HG02588 (cell line): ENCODE measurements around the gene TIGD6.

ENCODE experiments used
- ATAC-seq: cut with Tn5 transposase; IDR thresholded peaks from one replicate; pipeline ENCODE4 v1.9.1; 2021; ENCODE audit warnings: mild to moderate bottlenecking, moderate library complexity; ENCODE audit not compliant: unreplicated experiment

The TIGD6 gene

DNA sequence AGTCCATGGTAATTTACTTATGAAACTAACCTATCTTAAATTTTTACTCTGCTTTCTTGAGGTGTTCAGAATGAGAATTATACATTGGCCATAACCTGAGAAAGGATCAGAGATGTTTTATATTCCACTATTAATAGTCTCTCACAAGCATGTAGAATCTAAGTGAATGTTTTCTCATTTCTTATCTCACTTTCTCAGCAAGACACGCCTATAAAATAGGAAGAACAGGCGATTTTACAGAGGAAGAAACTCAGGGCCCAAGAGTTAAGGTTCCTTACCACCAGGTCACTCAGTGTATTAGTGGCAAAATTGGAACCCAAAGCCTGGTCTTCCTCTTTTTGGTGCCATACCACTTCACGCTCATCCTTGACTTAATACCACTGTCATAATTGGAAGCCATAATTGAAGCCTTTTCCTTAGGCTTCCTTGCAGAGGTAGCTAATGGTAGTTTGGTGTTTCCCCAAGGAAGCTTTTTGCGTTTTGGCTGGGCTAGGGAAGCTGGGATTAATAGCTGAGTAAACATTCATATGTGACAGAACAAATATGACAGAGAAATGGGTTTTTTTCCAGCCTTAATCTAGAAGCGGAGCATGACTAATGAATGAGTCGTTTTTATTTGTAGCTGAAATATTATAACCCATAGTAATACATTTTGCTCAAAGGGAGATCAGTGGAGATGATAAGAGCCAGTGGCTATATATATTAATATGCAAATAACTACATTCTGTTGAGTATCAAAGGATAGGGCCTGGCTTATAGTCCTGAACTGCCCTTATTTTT lies 17.0 kb upstream of the TIGD6 start:
- no peak for ATAC-seq

DNA sequence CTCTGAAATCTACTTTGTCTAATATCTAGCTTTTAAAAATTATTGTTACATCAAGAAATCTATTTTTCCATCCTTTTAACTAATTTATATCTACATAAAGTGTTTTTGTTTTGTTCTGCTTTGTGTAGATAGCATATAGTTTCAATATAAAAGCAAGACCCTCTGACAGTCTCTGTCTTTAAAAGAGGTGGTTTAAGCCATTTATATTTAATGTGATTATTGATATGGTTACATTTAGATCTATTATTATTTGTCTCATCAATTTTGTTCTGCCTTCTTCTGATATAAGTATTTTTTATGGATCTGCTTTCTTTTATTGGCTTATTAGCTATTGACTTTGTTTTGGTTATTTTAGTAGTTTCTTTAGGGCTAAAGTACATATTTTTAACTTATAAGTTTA lies 16.1 kb upstream of the TIGD6 start:
- ATAC-seq, result no peak

DNA sequence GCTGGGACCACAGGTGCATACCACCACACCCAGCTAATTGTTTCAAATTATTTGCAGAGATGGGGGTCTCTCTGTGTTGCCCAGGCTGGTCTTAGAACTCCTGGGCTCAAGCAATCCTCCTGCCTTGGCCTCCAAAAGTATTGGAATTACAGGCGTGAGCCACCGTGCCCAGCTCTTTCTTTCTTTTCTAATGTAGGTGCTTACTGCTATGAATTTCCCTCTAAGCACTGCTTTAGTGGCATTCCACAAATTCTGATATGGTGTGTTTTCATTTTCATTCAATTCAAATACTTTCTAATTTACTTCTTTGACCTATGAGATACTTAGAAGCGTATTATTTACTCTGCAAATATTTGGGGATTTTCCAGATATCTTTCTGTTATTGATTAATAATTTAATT lies 15.0 kb upstream of the TIGD6 start:
- no peak for ATAC-seq

DNA sequence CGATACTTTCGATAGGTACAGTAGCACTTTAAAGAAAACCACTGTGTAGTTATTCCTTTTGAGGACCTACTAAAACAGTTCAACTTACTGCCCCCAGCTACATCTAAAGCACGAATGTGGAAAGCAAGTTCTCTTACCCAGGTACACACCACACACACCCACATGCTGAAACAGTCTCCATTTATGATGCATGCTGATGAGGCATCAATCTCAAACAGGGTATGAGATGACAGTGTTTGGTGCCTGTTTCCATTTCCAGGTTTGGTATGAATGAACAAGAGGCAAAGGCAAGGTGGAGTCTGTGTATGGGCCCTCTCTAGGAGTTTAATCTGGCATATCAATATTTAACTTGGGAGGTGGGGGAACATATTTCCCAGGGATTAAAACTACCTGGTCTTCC lies 14.0 kb upstream of the TIGD6 start:
- ATAC-seq, result no peak

DNA sequence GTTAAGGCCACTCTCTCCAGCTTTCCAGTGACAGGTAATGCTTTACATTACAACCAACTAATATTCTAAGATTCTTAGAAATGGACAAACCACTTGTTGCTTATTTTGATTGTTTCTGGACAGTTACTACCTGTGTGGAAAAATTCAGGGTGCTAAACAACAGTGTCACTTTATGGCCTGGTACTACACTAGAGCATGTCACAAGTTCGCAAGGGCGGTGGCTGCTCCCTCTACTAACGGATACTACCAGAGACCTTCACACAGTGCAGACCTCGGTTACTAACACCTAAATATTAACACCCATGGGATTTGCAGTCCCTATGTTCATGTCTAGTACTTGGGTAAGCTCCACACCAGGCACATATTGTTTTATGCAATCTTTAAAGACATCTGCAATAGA lies 13.5 kb upstream of the TIGD6 start:
- no peak for ATAC-seq

DNA sequence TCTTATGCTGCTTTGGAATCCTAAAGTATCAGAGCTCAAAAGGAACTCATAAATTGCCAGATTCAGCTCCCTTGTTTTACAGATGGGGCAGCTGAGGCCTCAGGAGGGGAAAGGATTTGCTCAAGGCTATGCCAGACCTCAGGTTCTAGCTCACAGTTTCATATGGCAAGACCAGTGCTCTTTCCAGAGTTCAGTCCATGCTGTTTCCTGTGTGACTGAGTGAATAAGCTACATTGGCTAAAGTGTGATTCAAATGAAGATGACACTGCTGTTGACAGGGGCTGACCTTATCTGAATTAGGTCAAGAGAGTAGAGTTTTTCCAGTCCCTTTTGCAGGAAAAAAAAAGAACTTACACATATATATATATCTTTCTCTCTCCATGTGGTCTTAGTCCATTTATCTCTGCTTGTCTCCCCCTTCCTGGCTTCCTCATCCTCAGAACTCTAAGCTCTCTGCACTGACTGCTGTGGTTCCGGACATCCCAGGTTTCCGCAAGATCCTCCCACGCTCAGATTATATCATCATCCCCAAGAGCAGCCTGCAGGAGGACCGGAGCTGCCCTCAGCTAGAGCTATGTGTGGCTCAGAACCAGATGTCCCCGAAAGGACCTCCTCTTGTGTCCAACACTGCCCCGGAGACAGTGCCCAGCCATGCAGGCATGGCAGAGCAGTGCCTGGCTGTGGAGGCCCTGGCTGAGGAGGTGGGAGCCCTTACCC lies 9.4 kb upstream of the TIGD6 start:
- ATAC-seq, result no peak

DNA sequence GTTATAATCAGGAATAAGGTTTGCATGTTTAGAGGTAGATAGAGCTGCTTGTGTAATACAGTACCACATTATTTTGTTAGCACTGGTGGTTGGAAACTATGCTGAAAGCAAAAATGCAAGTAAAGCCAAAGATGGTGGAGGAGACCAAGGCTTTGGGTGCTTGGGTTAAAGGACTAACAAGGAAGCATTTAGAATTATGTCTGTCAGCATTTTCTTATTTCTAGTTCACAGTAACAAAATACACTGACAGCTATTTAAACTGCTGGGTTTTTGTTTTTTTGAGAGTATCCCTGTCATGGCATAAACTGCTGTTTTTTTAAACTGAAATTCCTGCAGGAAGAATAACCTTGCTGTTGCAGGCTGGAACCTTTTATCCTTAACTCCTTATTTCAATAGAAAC lies 6.6 kb upstream of the TIGD6 start:
- ATAC-seq, result no peak

DNA sequence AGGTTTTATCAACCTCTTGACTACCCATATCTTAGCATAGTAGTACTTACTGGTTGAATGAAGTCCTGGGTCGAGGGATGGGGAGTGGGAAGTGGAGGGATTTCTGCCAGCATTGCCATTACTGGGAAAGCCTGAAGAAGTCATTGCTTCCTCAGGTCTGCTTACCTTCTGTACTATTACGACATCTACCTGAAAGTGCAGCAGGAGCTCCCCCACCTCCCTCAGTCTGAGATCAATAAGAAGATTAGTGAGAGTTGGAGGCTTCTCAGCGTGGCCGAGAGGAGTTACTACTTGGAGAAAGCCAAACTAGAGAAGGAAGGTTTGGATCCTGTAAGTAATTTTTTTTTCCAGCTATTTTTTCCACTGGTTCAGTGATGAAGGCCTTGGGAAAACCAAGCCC lies 5.9 kb upstream of the TIGD6 start:
- no peak for ATAC-seq

DNA sequence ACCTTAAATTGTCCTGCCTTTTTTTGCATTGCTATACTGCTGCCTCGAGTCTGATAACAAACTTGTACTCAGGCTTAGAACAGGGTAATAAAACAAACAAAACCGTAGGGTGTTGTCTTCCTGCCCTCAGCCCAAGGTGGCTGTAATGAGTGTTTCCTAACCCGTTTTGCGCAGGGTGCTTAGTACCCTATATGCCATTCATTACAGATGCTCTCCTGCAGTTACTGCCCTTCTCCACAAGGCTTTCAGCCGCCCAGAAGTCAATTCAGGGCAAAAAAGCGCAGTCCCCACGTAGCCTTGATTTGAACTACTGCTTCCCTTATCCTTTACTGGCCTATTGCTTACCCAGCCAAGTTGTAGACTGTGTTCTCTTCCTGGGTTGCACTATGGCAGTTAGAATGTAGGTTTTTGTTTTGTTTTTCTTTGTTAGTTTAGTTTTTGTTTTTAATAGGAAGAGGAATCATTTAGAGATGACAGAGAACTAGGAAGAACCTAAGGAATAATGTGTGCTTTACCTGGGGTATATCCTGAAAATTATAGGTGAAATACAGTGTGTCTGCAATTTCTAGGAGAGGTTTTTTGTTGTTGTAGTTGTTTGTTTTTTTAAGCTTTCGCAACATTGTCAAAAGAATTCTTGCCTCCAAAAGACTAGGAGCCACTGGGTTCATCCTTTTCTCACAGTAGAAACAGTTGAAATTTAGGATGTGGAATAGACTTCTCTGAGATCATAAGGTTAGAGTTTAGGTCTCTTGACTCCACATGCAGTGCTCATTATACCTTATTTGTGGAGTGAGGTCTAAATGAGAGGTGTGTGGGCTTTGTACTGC lies 1.4 kb upstream of the TIGD6 start:
- peak; percentile 51 for ATAC-seq

DNA sequence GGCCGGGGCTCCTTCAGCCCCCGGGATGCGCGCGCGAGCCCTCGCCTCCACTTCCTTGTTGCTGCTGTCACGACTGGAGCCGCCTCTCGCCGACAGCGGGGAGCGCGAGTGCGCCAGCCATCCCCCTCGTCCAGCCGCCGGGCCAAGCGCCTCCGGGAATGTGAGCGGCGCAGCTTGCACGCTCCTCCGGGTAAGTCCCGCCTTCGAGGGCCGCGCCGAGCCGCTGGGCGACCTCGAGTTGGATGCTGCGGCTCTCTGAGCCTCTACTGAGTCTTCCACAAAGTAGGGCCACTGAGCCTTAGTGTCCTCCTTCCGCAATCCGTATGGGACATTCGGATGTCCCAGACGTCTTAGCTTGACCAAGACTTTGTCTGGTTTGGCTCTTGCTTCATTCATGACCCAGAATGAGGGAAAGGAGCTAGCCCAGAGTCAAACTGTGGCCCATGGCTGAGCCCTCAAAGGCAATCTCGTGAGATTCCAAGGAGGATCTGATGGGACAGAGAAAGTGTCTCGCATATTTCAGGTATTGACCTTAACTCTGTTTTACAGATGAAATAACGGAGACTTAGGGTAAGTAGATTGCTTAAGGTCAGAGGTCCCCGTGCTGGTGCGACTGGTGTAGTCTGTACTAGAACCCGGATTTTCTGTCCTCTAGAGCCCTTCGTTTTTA lies 671 bp upstream of the TIGD6 start:
- ATAC-seq, result peak; percentile 28

DNA sequence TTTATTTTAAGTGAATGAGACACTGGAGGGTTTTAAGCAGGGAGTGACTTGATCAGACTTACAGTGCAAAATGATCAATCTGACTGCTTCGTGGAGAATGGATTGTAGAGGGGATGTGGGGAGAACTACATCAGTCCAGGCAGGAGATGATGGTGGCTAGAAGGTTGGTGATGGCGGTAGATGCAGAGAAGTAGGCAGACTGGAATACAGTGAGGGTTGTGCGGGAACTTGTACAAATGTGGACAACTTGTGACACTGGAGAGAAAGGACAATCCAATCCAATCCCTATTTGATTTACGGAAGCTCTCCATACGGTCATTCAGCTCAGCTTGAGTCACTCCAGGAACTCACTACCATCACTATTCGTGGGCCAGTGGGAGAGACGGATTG lies 593 bp downstream of the TIGD6 start:
- ATAC-seq, result no peak

DNA sequence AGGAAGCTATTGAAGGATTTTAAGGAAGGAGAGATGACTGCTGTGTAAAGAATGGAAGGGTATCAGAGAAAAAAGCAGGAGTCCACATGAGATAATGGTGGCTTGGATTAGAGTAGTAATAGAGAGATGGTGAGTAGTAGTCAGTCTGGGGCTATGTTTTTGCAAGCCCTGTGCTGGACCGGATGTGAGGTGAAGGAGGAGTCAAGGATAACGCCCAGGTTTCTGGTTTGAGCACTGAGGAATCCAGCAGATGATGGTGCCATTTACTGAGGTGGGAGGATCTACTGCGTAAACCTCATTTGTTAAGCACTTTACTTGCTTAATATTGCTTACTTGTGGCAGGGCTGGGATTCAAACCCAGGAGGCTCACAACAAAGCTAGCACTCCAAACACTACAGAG lies 1.1 kb downstream of the TIGD6 start:
- ATAC-seq, result no peak

DNA sequence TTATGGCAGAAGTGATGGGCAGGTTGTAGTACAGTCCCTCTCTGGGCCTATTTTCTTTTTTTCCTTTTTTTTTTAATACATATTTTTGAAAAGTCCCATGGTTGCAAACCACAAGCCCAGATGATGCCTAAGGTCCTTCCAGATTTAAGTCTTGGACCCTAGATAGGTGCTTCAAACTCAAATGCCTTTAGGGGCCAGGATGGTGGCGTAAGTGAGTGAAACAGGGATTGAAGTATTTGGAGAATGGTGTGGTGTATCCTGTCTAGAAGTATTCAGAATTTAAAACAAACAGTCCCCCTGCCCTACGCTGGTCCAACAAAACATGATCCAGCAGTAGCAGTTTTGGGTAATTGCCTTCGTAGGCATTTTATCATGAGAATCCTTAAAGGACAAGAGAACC lies 2.2 kb downstream of the TIGD6 start:
- ATAC-seq, result no peak

DNA sequence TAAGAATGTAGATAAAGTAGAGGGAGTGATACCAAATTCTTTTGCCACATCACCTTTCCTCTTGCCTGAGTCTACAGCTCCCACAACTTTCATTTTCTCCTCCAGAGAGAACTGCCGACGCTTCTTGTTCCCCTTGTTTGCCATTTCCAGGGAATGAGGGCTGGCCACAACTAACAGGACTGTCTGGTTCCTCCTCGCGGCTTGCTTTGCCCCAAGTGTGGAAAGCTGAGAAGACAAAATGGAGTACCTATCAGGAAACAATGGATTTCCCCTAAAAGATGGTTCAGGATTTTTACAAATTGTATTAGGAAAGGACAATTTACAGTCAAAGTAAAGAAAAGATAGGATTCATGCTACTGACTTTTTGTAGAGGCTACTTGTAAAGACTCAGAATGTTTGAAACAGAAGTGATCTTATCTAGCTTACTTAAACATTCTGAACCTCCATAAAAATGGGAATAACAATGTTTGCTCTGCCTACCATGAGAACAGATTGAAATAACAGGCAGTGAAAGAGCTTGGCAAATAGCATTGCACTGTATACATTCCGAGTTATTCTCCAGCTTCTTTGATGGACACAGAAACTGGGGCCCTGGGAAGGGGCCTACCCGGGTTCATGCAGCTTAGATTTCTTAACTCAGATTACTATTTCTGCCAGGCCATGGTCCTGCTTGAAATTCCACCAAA lies 4.1 kb downstream of the TIGD6 start:
- no peak for ATAC-seq

DNA sequence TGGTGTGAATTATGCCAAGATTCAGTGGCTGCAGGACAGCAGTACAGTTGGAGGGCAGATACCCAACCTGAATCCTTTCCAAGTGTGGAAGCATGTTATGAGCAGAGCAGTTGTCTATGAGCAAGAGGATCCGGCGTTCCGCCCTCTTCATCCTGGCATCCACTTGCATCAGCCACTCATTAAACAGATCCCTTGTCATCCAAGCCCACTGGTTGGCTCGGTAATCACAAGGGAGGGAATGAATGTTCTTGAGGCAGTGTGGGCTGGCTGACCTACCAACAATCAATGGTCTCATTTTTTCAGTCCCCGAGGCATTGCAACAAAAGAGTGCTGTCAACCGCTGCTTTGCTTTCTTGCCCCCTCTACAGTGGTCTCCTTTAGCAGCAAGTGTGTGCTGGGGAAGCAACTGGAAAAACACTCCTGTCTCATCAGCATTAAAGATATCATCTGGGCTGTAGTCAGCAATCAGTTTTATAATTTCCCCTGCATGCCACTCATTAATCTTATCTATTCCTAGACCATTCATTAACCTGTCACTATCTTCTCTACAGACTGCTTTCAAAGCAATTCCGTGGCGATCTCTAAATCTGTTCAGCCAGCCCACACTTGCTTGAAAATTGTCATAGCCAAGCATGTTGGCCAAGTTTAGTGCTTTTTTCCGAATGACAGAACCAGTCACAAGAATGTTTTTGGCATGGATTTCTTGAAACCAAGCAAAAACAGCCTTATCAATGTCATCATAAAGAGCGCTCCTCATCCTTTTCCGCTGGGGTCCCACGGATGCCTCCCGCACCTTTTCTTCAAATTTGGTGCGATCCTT lies 4.9 kb downstream of the TIGD6 start:
- no peak for ATAC-seq

DNA sequence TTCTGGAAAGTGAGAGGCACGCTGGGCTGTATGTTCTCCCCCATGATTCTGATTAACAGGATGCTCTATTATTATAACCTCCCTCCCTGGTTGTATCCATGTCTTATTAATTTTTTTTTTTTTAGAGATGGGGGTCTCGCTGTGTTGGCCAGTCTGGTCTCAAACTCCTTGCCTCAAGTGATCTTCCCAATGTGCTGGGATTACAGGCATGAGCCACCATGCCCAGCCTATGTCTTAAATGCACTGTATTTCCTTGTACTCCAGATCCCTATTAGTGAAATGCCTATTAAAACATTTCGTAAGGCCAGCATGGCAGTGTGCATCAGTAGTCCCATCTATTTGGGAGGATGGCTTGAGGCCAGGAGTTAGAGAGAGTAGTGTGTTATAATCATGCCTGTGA lies 7.0 kb downstream of the TIGD6 start:
- ATAC-seq, result no peak

DNA sequence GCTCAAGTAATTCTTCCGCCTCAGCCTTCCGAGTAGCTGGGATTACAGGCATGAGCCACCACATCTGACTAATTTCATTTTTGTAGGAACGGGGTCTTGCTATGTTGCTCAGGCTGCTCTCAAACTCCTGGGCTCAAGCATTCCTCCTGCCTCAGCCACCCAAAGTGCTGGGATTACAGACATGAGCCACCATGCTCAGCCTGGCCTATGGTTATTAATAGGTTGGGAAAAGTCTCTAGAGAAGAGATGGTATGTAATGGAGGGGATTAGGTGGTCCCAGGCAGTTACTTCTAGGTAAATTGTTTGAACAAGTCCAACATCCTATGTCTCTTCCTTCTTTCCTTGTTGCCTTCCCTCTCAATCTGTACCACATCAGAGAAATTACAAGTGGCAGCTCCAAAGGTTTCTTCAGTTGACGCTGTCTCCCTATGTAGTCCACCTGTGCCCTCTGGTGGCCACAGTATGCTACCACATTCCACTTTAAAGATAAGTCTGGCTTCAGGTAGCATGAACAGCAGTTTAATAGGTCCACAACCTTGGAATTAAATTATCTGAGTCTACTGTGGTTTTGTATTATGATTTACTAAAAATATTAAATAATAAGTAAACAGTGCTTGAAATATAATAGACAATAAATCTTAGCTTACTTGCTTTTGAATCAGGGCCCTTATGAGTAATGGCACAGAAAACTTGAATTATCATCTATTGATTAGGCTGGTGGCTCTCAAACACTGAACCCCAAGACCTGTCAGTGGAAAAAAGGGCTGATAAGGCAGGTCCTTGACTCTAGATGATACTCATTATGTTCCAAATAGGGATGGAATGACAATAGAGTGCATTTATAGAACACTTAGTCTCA lies 9.7 kb downstream of the TIGD6 start:
- peak; percentile 77 for ATAC-seq

DNA sequence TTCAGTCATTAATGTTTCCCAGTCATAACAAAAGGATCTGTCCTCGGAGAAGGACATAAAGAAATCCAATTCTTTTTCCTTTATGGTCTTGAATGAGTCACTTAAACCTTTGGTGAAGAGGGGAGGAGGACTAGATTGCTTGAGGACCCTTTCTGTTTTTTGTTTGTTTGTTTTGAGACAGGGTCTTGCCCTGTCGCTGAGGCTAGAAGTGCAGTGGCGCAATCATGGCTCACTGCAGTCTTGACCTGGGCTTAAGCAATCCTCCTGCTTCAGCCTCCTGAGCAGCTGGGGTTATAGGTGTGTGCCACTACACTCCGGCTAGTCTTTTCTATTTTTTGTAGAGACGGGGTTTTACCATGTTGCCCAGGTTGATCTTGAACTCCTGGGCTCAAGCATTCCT lies 12.3 kb downstream of the TIGD6 start:
- no peak for ATAC-seq

DNA sequence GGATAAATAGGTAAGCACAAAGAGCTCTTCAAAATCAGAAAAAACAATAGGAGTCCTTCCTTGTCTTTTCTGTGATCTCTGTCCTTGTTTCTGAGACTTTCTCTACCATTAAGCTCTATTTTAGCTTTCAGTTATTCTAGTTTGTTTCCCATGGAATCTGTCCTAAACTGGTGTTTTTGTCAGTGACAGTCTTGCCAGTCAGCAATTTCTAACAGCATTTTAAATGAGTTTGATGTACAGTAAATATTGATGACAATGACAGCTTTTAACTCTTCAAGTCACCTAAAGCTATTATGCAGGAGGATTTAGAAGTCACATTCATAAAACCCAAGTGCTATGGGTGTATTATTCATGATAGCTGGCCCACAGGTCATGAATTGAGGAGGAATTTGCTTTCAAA lies 17.9 kb downstream of the TIGD6 start:
- ATAC-seq, result no peak
